DOHH2 (cell line): ENCODE results near the gene VPS37C.
"Not testable (repeated sequence)": the region's sequence is repeated elsewhere in the genome, so short reads cannot be mapped to it uniquely, and the experiment has no call there.

Source experiments
- H3F3A ChIP-seq: fragments of 200-600 bp; sonication (generic), shearing (Covaris generic); 2 replicates; pipeline ENCODE4 v1.6.0; 2016; ENCODE audit warnings: antibody characterized with exemption, mild to moderate bottlenecking; ENCODE audit not compliant: control insufficient read depth, insufficient read depth
- H3K27ac ChIP-seq: fragments of 200-600 bp; sonication (generic); 2 replicates; pipeline ENCODE4 v1.5.1; 2014; ENCODE audit warnings: low read depth, mild to moderate bottlenecking, low read length, moderate library complexity
- H3K27me3 ChIP-seq: fragments of 200-600 bp; sonication (generic); 2 replicates; pipeline ENCODE4 v1.6.1; 2014; ENCODE audit warnings: mild to moderate bottlenecking, low read length, mixed read lengths; ENCODE audit not compliant: control insufficient read depth
- H3K36me3 ChIP-seq: fragments of 200-600 bp; sonication (generic); 2 replicates; pipeline ENCODE4 v1.6.1; 2014; ENCODE audit warnings: mild to moderate bottlenecking, low read length, moderate library complexity, mixed read lengths; ENCODE audit not compliant: control insufficient read depth
- H3K4me1 ChIP-seq: fragments of 200-600 bp; sonication (generic); 2 replicates; pipeline ENCODE4 v1.6.1; 2014; ENCODE audit warnings: mild to moderate bottlenecking, low read length, mixed read lengths; ENCODE audit not compliant: control insufficient read depth
- H3K4me2 ChIP-seq: fragments of 200-600 bp; sonication (generic); 2 replicates; pipeline ENCODE4 v1.6.0; 2014; ENCODE audit warnings: mild to moderate bottlenecking, low read length, moderate library complexity
- H3K4me3 ChIP-seq: fragments of 200-600 bp; sonication (generic); 2 replicates; pipeline ENCODE4 v1.5.1; 2014; ENCODE audit warnings: mild to moderate bottlenecking, low read length, mixed read lengths
- H3K79me2 ChIP-seq: fragments of 200-600 bp; sonication (generic); 2 replicates; pipeline ENCODE4 v1.6.1; 2014; ENCODE audit warnings: mild to moderate bottlenecking, low read length, mixed read lengths; ENCODE audit not compliant: control insufficient read depth
- H3K9me2 ChIP-seq: fragments of 200-600 bp; sonication (generic); replicated peaks from 2 replicates; pipeline ENCODE4 v1.6.1; 2014; ENCODE audit warnings: mild to moderate bottlenecking, low read length, mixed read lengths; ENCODE audit not compliant: control insufficient read depth
- H3K9me3 ChIP-seq: fragments of 200-600 bp; sonication (generic); 2 replicates; pipeline ENCODE4 v1.6.1; 2014; ENCODE audit warnings: antibody characterized with exemption, low read length, mixed read lengths; ENCODE audit not compliant: control insufficient read depth, insufficient read depth
- H4K20me1 ChIP-seq: fragments of 200-600 bp; sonication (generic); 2 replicates; pipeline ENCODE4 v1.6.0; 2014; ENCODE audit warnings: low read depth, mild to moderate bottlenecking, antibody characterized with exemption, low read length, moderate library complexity; ENCODE audit not compliant: control insufficient read depth, insufficient read depth
- CTCF ChIP-seq: fragments of 200-600 bp; sonication (generic); IDR thresholded peaks from one replicate; pipeline ENCODE4 v1.5.1; 2014; ENCODE audit warnings: antibody characterized with exemption, mild to moderate bottlenecking, low read depth, low read length; ENCODE audit not compliant: poor library complexity, severe bottlenecking
- EZH2phosphoT487 ChIP-seq: fragments of 200-600 bp; sonication (generic); IDR thresholded peaks from 2 replicates; pipeline ENCODE4 v1.6.1; 2017; ENCODE audit warnings: borderline replicate concordance, mild to moderate bottlenecking, antibody characterized with exemption, low read length, moderate library complexity, mixed read lengths

VPS37C gene

GRCh38 chr11:61168800-61169199 is 7.6 kb upstream of the VPS37C start:
- H3K4me3 ChIP-seq = no peak overlapping the region
- TF ChIP-seq EZH2phosphoT487 = no peak
- TF ChIP-seq CTCF = no peak
- H4K20me1 ChIP-seq = no peaks in the 10 kb centered on the region
- no peaks in the 10 kb centered on the region for H3K9me2 ChIP-seq
- H3K27ac ChIP-seq = no peak overlapping the region
- no peaks in the 10 kb centered on the region for H3K79me2 ChIP-seq
- H3K36me3 ChIP-seq = no peaks in the 10 kb centered on the region
- peaks cover 42% of the 10 kb centered on the region for H3K4me1 ChIP-seq
- peaks cover 2% of the 10 kb centered on the region; the same call in 1 of the 2 replicates for H3K27me3 ChIP-seq
- H3K4me2 ChIP-seq = no peak overlapping the region
- peaks cover 6% of the 10 kb centered on the region for H3F3A ChIP-seq
- no peaks in the 10 kb centered on the region for H3K9me3 ChIP-seq

- H3K79me2 ChIP-seq = no peaks in the 10 kb centered on the region
- H3K9me3 ChIP-seq = no peaks in the 10 kb centered on the region
- H3K4me2 ChIP-seq = no peak overlapping the region
- H3K4me1 ChIP-seq = peaks cover 43% of the 10 kb centered on the region
- H3F3A ChIP-seq = peaks cover 6% of the 10 kb centered on the region
- no peaks in the 10 kb centered on the region for H4K20me1 ChIP-seq
- H3K9me2 ChIP-seq = no peaks in the 10 kb centered on the region
- no peaks in the 10 kb centered on the region; the same call in 1 of the 2 replicates for H3K27me3 ChIP-seq
- TF ChIP-seq EZH2phosphoT487 = no peak
- no peak for TF ChIP-seq CTCF
- H3K27ac ChIP-seq = no peak overlapping the region
- no peak overlapping the region for H3K4me3 ChIP-seq
- no peaks in the 10 kb centered on the region for H3K36me3 ChIP-seq
Measured at GRCh38 chr11:61168042-61168688, 6.9 kb upstream of the VPS37C start.

- not testable (repeated sequence) for H3K4me2 ChIP-seq, H4K20me1 ChIP-seq, H3K27me3 ChIP-seq, H3K9me2 ChIP-seq, H3K36me3 ChIP-seq, H3K79me2 ChIP-seq, H3K27ac ChIP-seq, H3K4me3 ChIP-seq, H3F3A ChIP-seq, H3K9me3 ChIP-seq
- peaks cover 42% of the 10 kb centered on the region for H3K4me1 ChIP-seq
Measured at GRCh38 chr11:61166331-61166730, 5.1 kb upstream of the VPS37C start.

- H3F3A ChIP-seq, H3K4me2 ChIP-seq, H3K79me2 ChIP-seq, H3K9me3 ChIP-seq, H3K27ac ChIP-seq, H3K9me2 ChIP-seq, H3K4me3 ChIP-seq, H4K20me1 ChIP-seq, H3K36me3 ChIP-seq, H3K27me3 ChIP-seq: not testable (repeated sequence)
- H3K4me1 ChIP-seq = peaks cover 44% of the 10 kb centered on the region
Measured at GRCh38 chr11:61165785-61166184, 4.6 kb upstream of the VPS37C start.
